Neural cell (in vitro differentiated cells): Measurements from ENCODE around the gene CARMIL1.

Experiments used
- EP300 ChIP-seq: fragments of 450-650 bp; conservative IDR thresholded peaks from 2 replicates; pipeline ENCODE4 v1.6.1; 2014; ENCODE audit warnings: antibody characterized with exemption, mild to moderate bottlenecking, moderate library complexity; ENCODE audit not compliant: poor library complexity, severe bottlenecking
- POLR2AphosphoS5 ChIP-seq: IDR thresholded peaks from 2 replicates; pipeline ENCODE4 v1.6.1; 2012
- RAD21 ChIP-seq: fragments of 450-650 bp; conservative IDR thresholded peaks from 2 replicates; pipeline ENCODE4 v1.6.1; 2014; ENCODE audit warnings: antibody characterized with exemption, mild to moderate bottlenecking, moderate library complexity
- SMC3 ChIP-seq: fragments of 450-650 bp; conservative IDR thresholded peaks from 2 replicates; pipeline ENCODE4 v1.6.1; 2014; ENCODE audit warnings: antibody characterized with exemption, mild to moderate bottlenecking, moderate library complexity; ENCODE audit not compliant: poor library complexity
- TF ChIP-seq, protein P1 (sequence below): fragments of 450-650 bp; IDR thresholded peaks from 2 replicates; pipeline ENCODE4 v1.5.1; 2014; ENCODE audit warnings: antibody characterized with exemption, mild to moderate bottlenecking, moderate library complexity; ENCODE audit not compliant: poor library complexity, severe bottlenecking
- TF ChIP-seq, protein P2 (sequence below): IDR thresholded peaks from 2 replicates; pipeline ENCODE4 v1.6.1; 2012; ENCODE audit warnings: borderline replicate concordance

DNA sequence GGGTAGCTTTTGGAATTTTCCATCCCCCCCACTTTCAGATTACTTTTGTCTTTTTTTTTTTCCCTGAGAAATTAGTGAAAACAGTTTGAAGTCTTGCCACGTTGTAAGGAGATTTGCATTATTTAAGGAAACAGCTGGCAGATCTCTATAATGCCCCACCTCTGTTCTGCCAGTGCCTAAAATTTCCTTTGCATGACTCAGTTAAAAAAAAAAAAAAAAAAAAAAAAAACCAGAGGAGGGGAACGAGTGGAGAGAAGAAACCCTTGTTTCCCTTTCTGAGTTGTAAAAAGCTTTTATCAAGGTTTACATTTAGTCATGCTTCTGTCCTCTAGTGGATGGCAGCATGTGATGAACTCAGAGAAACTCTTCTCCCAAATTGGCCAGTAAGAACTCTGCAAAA is 33.5 kb downstream of the CARMIL1 start:
- TF ChIP-seq, protein P1, sequence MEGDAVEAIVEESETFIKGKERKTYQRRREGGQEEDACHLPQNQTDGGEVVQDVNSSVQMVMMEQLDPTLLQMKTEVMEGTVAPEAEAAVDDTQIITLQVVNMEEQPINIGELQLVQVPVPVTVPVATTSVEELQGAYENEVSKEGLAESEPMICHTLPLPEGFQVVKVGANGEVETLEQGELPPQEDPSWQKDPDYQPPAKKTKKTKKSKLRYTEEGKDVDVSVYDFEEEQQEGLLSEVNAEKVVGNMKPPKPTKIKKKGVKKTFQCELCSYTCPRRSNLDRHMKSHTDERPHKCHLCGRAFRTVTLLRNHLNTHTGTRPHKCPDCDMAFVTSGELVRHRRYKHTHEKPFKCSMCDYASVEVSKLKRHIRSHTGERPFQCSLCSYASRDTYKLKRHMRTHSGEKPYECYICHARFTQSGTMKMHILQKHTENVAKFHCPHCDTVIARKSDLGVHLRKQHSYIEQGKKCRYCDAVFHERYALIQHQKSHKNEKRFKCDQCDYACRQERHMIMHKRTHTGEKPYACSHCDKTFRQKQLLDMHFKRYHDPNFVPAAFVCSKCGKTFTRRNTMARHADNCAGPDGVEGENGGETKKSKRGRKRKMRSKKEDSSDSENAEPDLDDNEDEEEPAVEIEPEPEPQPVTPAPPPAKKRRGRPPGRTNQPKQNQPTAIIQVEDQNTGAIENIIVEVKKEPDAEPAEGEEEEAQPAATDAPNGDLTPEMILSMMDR = no peak
- TF ChIP-seq RAD21 (no peak), SMC3 (no peak), POLR2AphosphoS5 (no peak), EP300 (no peak)
- TF ChIP-seq, protein P2, sequence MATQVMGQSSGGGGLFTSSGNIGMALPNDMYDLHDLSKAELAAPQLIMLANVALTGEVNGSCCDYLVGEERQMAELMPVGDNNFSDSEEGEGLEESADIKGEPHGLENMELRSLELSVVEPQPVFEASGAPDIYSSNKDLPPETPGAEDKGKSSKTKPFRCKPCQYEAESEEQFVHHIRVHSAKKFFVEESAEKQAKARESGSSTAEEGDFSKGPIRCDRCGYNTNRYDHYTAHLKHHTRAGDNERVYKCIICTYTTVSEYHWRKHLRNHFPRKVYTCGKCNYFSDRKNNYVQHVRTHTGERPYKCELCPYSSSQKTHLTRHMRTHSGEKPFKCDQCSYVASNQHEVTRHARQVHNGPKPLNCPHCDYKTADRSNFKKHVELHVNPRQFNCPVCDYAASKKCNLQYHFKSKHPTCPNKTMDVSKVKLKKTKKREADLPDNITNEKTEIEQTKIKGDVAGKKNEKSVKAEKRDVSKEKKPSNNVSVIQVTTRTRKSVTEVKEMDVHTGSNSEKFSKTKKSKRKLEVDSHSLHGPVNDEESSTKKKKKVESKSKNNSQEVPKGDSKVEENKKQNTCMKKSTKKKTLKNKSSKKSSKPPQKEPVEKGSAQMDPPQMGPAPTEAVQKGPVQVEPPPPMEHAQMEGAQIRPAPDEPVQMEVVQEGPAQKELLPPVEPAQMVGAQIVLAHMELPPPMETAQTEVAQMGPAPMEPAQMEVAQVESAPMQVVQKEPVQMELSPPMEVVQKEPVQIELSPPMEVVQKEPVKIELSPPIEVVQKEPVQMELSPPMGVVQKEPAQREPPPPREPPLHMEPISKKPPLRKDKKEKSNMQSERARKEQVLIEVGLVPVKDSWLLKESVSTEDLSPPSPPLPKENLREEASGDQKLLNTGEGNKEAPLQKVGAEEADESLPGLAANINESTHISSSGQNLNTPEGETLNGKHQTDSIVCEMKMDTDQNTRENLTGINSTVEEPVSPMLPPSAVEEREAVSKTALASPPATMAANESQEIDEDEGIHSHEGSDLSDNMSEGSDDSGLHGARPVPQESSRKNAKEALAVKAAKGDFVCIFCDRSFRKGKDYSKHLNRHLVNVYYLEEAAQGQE = no peak
